Ishikawa (cell line): ENCODE results near the gene ZBTB49.
A peak's percentile ranks its signal among the peaks of the same experiment; 100 is the strongest.

ENCODE experiments used
- CEBPB ChIP-seq: IDR thresholded peaks from 2 replicates; pipeline ENCODE4 v1.6.1; 2012
- CREB1 ChIP-seq: IDR thresholded peaks from 2 replicates; pipeline ENCODE4 v1.6.1; 2012; ENCODE audit warnings: low read depth
- EGR1 ChIP-seq: IDR thresholded peaks from 2 replicates; pipeline ENCODE4 v1.6.1; 2012
- EP300 ChIP-seq: IDR thresholded peaks from 2 replicates; pipeline ENCODE4 v1.6.1; 2012; ENCODE audit warnings: borderline replicate concordance
- FOXM1 ChIP-seq: IDR thresholded peaks from 2 replicates; pipeline ENCODE4 v1.6.1; 2012; ENCODE audit warnings: low read depth, borderline replicate concordance
- MAX ChIP-seq: IDR thresholded peaks from 2 replicates; pipeline ENCODE4 v1.6.1; 2012
- NFIC ChIP-seq: IDR thresholded peaks from 2 replicates; pipeline ENCODE4 v1.6.1; 2012
- RAD21 ChIP-seq: IDR thresholded peaks from 2 replicates; pipeline ENCODE4 v1.6.1; 2012; ENCODE audit warnings: low read depth
- REST ChIP-seq: IDR thresholded peaks from 2 replicates; pipeline ENCODE4 v1.6.1; 2012; ENCODE audit warnings: low read depth, mild to moderate bottlenecking
- TAF1 ChIP-seq: IDR thresholded peaks from 2 replicates; pipeline ENCODE4 v1.6.1; 2012; ENCODE audit warnings: low read depth, mild to moderate bottlenecking
- TCF12 ChIP-seq: IDR thresholded peaks from 2 replicates; pipeline ENCODE4 v1.6.1; 2012; ENCODE audit warnings: low read depth
- TEAD4 ChIP-seq: IDR thresholded peaks from 2 replicates; pipeline ENCODE4 v1.6.1; 2012
- USF1 ChIP-seq: IDR thresholded peaks from 2 replicates; pipeline ENCODE4 v1.6.1; 2012
- YY1 ChIP-seq: IDR thresholded peaks from 2 replicates; pipeline ENCODE4 v1.6.1; 2012; ENCODE audit warnings: low read depth
- ZBTB7A ChIP-seq: IDR thresholded peaks from 2 replicates; pipeline ENCODE4 v1.6.1; 2012; ENCODE audit warnings: low read depth

ZBTB49 gene

GRCh38 chr4:4362991-4363697 lies 73.1 kb downstream of the ZBTB49 start:
- TF ChIP-seq NFIC (no peak), YY1 (no peak), CEBPB (no peak)

GRCh38 chr4:4364061-4364460 lies 74.0 kb downstream of the ZBTB49 start:
- no peak for TF ChIP-seq CEBPB
- no peak for TF ChIP-seq TCF12
- TF ChIP-seq YY1, result no peak
- no peak for TF ChIP-seq TAF1
- no peak for TF ChIP-seq CREB1

- peak; percentile 84 for TF ChIP-seq TEAD4
- TF ChIP-seq YY1, result no peak
- no peak for TF ChIP-seq REST
These were observed 74.6 kb downstream of the ZBTB49 start for GRCh38 chr4:4364486-4365208.

GRCh38 chr4:4368809-4369580 lies 78.9 kb downstream of the ZBTB49 start:
- TF ChIP-seq EGR1 (no peak), FOXM1 (no peak), CREB1 (no peak), EP300 (no peak), MAX (no peak), CEBPB (no peak), YY1 (no peak), USF1 (no peak), TCF12 (no peak), ZBTB7A (no peak), TAF1 (no peak), REST (no peak), TEAD4 (no peak), RAD21 (no peak), NFIC (no peak)
